Stimulated activated CD8-positive, alpha-beta memory T cell treated with anti-CD3 and anti-CD28 coated beads, Interleukin-15, amount 100 ng/mL, for 1 hour (primary cell): ENCODE data around the gene ATAD1.
"Not testable (repeated sequence)": the region's sequence is repeated elsewhere in the genome, so short reads cannot be mapped to it uniquely, and the experiment has no call there.

ENCODE experiments used
- DNase-seq: peaks from one replicate; pipeline ENCODE4 v3.0.0-alpha.2; 2020; ENCODE audit warnings: low read depth

Gene ATAD1

GRCh38 chr10:87753995-87754866 lies 63.8 kb downstream of the ATAD1 start:
- DNase-seq = no peak

- no peak for DNase-seq
Observed at GRCh38 chr10:87752566-87752965, 65.5 kb downstream of the ATAD1 start.

- no peak for DNase-seq
Observed at GRCh38 chr10:87751274-87751673, 66.8 kb downstream of the ATAD1 start.

GRCh38 chr10:87750817-87751216 lies 67.2 kb downstream of the ATAD1 start:
- no peak for DNase-seq

- no peak for DNase-seq
Observed at GRCh38 chr10:87750001-87750671, 67.9 kb downstream of the ATAD1 start.

- DNase-seq = not testable (repeated sequence)
Observed at GRCh38 chr10:87748244-87748643, 69.8 kb downstream of the ATAD1 start.

- no peak for DNase-seq
Observed at GRCh38 chr10:87746911-87747310, 71.1 kb downstream of the ATAD1 start.

- no peak for DNase-seq
Observed at GRCh38 chr10:87744606-87745005, 73.4 kb downstream of the ATAD1 start.

GRCh38 chr10:87742992-87743610 lies 74.9 kb downstream of the ATAD1 start:
- DNase-seq = not testable (repeated sequence)

- no peak for DNase-seq
Observed at GRCh38 chr10:87740254-87740655, 77.8 kb downstream of the ATAD1 start.

- DNase-seq = no peak
Observed at GRCh38 chr10:87739703-87740102, 78.3 kb downstream of the ATAD1 start.

GRCh38 chr10:87738253-87738652 lies 79.8 kb downstream of the ATAD1 start:
- not testable (repeated sequence) for DNase-seq

- no peak for DNase-seq
Observed at GRCh38 chr10:87734987-87735827, 82.8 kb downstream of the ATAD1 start.

- no peak for DNase-seq
Observed at GRCh38 chr10:87733081-87733480, 84.9 kb downstream of the ATAD1 start.

GRCh38 chr10:87729940-87730339 lies 88.1 kb downstream of the ATAD1 start:
- DNase-seq = no peak

- DNase-seq = no peak
Observed at GRCh38 chr10:87724789-87725188, 93.2 kb downstream of the ATAD1 start.

GRCh38 chr10:87723500-87723899 lies 94.5 kb downstream of the ATAD1 start:
- no peak for DNase-seq

- no peak for DNase-seq
Observed at GRCh38 chr10:87722716-87723115, 95.3 kb downstream of the ATAD1 start.

- DNase-seq = no peak
Observed at GRCh38 chr10:87721781-87722180, 96.2 kb downstream of the ATAD1 start.

GRCh38 chr10:87720665-87721064 lies 97.4 kb downstream of the ATAD1 start:
- no peak for DNase-seq

- DNase-seq = no peak
Observed at GRCh38 chr10:87716348-87716670, 101.7 kb downstream of the ATAD1 start.
